ENCODE measurements around the gene SLC2A10. TPM values are rescaled to one million over a fixed set of nuclear protein-coding genes. Genes with fewer than 3 reads are reported as not detected.

SLC2A10 gene
- total and polyA plus RNA-seq, 2 donors (not counting 3 experiments of a cell fraction or from before 2014, with no cell fraction given): 11.2 to 13.6 TPM

DNA sequence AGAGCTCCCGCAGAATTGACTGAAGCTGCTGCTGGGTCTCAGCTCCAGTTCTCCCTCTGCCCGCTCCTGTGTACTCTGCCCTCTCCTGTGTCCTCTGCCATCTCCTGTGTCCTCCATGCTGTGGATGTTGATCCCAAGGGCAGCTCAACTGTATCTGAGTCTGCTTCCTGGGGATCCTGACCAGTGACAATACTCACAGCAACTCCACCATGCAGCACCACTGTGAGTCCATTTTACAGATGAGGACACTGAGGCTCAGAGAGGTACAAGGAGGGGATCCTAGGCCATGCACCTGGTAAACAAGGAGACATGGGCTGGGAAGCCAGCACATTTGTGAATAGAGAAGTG lies 28.8 kb upstream of the SLC2A10 start:
- intact Hi-C loops (cut with micrococcal nuclease) (loop anchor here (1.0 to 2.0 kb wide), 4 partner anchors 118 to 548 kb away; no protein-coding TSS in a partner anchor), dilution Hi-C loops (cut with MboI; ENCODE audit: extremely low pct_ligation_motif_present, low sequenced_read_pairs) (no loop called here)
- TF ChIP-seq, protein P1, sequence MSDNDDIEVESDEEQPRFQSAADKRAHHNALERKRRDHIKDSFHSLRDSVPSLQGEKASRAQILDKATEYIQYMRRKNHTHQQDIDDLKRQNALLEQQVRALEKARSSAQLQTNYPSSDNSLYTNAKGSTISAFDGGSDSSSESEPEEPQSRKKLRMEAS (IDR thresholded peaks at IDR 0.05; ENCODE audit: insufficient read depth, insufficient read length): no peak
- TF ChIP-seq FOS (IDR thresholded peaks at IDR 0.05; ENCODE audit: borderline replicate concordance, insufficient read depth, low read length): no peak
- no peak for TF ChIP-seq POLR2A (IDR thresholded peaks at IDR 0.05; ENCODE audit: low read depth, low read length)
- TF ChIP-seq GATA2 (IDR thresholded peaks at IDR 0.05; ENCODE audit: insufficient read depth, insufficient read length, low read depth, low read length): no peak
- TF ChIP-seq, protein P2, sequence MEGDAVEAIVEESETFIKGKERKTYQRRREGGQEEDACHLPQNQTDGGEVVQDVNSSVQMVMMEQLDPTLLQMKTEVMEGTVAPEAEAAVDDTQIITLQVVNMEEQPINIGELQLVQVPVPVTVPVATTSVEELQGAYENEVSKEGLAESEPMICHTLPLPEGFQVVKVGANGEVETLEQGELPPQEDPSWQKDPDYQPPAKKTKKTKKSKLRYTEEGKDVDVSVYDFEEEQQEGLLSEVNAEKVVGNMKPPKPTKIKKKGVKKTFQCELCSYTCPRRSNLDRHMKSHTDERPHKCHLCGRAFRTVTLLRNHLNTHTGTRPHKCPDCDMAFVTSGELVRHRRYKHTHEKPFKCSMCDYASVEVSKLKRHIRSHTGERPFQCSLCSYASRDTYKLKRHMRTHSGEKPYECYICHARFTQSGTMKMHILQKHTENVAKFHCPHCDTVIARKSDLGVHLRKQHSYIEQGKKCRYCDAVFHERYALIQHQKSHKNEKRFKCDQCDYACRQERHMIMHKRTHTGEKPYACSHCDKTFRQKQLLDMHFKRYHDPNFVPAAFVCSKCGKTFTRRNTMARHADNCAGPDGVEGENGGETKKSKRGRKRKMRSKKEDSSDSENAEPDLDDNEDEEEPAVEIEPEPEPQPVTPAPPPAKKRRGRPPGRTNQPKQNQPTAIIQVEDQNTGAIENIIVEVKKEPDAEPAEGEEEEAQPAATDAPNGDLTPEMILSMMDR (IDR thresholded peaks at IDR 0.05; ENCODE audit: extremely low read depth in 1 of 2, insufficient read depth in 1 of 2, low read depth in 1 of 2, low read length in 2 of 2): no peak
- no peak for TF ChIP-seq JUN (IDR thresholded peaks at IDR 0.05; ENCODE audit: borderline replicate concordance, insufficient read depth, insufficient read length, low read depth)
- TF ChIP-seq EZH2 (IDR thresholded peaks at IDR 0.05; ENCODE audit: borderline replicate concordance, low read depth, low read length, severe bottlenecking): no peak
- Histone ChIP-seq H4K20me1 (replicated peaks; ENCODE audit: control insufficient read depth, extremely low read depth, insufficient read depth, low read length) (no peaks in the 10 kb centered on the region), H3K4me1 (ENCODE audit: control insufficient read depth, extremely low read depth, insufficient read depth, low read length) (peaks cover 3% of the 10 kb centered on the region), H3K9me3 (replicated peaks; ENCODE audit: control insufficient read depth, insufficient read depth, low read length) (no peaks in the 10 kb centered on the region), H3K4me2 (ENCODE audit: insufficient read depth, low read length) (no peak overlapping the region), H3K9me1 (replicated peaks; ENCODE audit: control insufficient read depth, extremely low read depth, insufficient read depth, low read length) (no peaks in the 10 kb centered on the region), H3K79me2 (ENCODE audit: control insufficient read depth, insufficient read depth, low read length) (peaks cover 4% of the 10 kb centered on the region), H2AFZ (ENCODE audit: low read depth, low read length) (no peak overlapping the region), H3K27me3 (ENCODE audit: control insufficient read depth in 2 of 2, insufficient read depth in 2 of 2, low read length in 2 of 2) (no peaks in the 10 kb centered on the region), H3K9ac (replicated peaks; ENCODE audit: extremely low read depth, insufficient read depth, low read length) (no peak overlapping the region), H3K4me3 (replicated peaks in 1 of 3; ENCODE audit: insufficient read depth in 1 of 3, low read depth in 1 of 3, low read length in 3 of 3) (no peak overlapping the region), H3K36me3 (ENCODE audit: control insufficient read depth in 2 of 2, extremely low read depth in 1 of 2, insufficient read depth in 2 of 2, low read length in 2 of 2) (peaks cover 0 to 1% of the 10 kb centered on the region in 2 experiments), H3K27ac (ENCODE audit: insufficient read depth, low read depth, low read length) (no peak overlapping the region)
- no TSS peak for BruUV-seq (replicated peaks)
- FAIRE-seq (no peak), DNase-seq (ENCODE audit: low read depth, low spot score) (no peak)
- CTCF ChIA-PET: interaction anchor here (0.7 to 6.0 kb wide), 16 partner anchors 9 to 548 kb away, joined by 3 to 49 read pairs (median 4); partner anchors contain the start of gene TP53RK
- POLR2A ChIA-PET: interaction anchor here (0.6 kb wide), 1 partner anchor 23 kb away, joined by 3 read pairs; no protein-coding TSS in a partner anchor

Data from endothelial cell of umbilical vein (primary cell).